Glutamatergic neuron (in vitro differentiated cells): ENCODE data around the gene ABI3BP. TPM values are rescaled to one million over a fixed set of nuclear protein-coding genes. Genes with fewer than 3 reads are reported as not detected.

Experiments used
- DNase-seq: peaks from one replicate; pipeline ENCODE4 v3.0.0; 2022
- H3K27ac Mint-ChIP-seq: one replicate; pipeline ENCODE4 v1.8.0; 2020; ENCODE audit warnings: mild to moderate bottlenecking, mixed read lengths, inconsistent platforms; ENCODE audit not compliant: unreplicated experiment
- H3K27me3 Mint-ChIP-seq: one replicate; pipeline ENCODE4 v1.8.0; 2020; ENCODE audit warnings: mild to moderate bottlenecking, moderate library complexity, mixed read lengths, inconsistent platforms; ENCODE audit not compliant: unreplicated experiment
- H3K36me3 Mint-ChIP-seq: one replicate; pipeline ENCODE4 v1.8.0; 2020; ENCODE audit warnings: mild to moderate bottlenecking, mixed read lengths, inconsistent platforms; ENCODE audit not compliant: unreplicated experiment
- H3K4me1 Mint-ChIP-seq: one replicate; pipeline ENCODE4 v1.8.0; 2020; ENCODE audit warnings: mild to moderate bottlenecking, low read depth, mixed read lengths, inconsistent platforms; ENCODE audit not compliant: unreplicated experiment
- H3K4me3 Mint-ChIP-seq: one replicate; pipeline ENCODE4 v1.8.0; 2020; ENCODE audit warnings: mild to moderate bottlenecking, mixed read lengths, inconsistent platforms; ENCODE audit not compliant: unreplicated experiment
- H3K9me3 Mint-ChIP-seq: one replicate; pipeline ENCODE4 v1.8.0; 2020; ENCODE audit warnings: mild to moderate bottlenecking, moderate library complexity, mixed read lengths, inconsistent platforms; ENCODE audit not compliant: unreplicated experiment
- total RNA-seq: library from RNA; stranded (reverse); fragmentation: NEBNext Ultra II Directional; extraction: Animal tissue kit (Norgen Biotek cat#: 25700); gene quantifications from one replicate; pipeline ENCODE4 v1.2.1, GENCODE V29; 2021; ENCODE audit not compliant: unreplicated experiment
- TF ChIP-seq, protein P1 (sequence below): fragments of 200-600 bp; sonication (generic); IDR thresholded peaks from one replicate; pipeline ENCODE4 v1.5.0; 2021; ENCODE audit not compliant: partially characterized antibody, unreplicated experiment

ABI3BP gene
- total RNA-seq, 1 donor from 2014 or later, result not detected

DNA sequence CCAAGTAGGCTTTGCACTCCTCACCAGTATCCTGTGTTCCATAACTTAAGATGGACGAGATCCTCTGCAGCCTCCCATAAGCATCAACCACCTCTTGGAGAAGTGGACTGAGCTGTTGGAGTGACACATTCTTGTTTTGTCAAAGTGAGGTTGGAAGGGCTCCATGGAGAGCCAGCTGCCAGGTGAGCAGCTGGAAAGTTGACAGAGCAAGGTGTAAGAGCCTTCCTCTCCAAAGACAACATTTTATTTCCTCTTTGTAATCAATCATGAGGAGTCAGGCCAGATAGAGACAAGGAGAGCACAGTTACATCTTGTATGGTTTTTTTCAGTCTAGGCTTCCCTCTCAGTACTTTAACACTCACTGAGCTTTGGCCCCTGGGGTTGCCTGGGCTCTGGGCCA lies 5.1 kb downstream of the ABI3BP start:
- no peaks in the 10 kb centered on the region for H3K9me3 Mint-ChIP-seq

GRCh38 chr3:100984308-100984707 lies 8.9 kb downstream of the ABI3BP start:
- no peaks in the 10 kb centered on the region for H3K27me3 Mint-ChIP-seq

More for the DNA sequence above, 5.1 kb downstream of the ABI3BP start:
- Mint-ChIP-seq H3K4me1 (no peaks in the 10 kb centered on the region), H3K4me3 (no peak overlapping the region), H3K36me3 (no peaks in the 10 kb centered on the region), H3K27ac (no peak overlapping the region), H3K27me3 (no peaks in the 10 kb centered on the region)
- no peak for DNase-seq
- TF ChIP-seq, protein P1, sequence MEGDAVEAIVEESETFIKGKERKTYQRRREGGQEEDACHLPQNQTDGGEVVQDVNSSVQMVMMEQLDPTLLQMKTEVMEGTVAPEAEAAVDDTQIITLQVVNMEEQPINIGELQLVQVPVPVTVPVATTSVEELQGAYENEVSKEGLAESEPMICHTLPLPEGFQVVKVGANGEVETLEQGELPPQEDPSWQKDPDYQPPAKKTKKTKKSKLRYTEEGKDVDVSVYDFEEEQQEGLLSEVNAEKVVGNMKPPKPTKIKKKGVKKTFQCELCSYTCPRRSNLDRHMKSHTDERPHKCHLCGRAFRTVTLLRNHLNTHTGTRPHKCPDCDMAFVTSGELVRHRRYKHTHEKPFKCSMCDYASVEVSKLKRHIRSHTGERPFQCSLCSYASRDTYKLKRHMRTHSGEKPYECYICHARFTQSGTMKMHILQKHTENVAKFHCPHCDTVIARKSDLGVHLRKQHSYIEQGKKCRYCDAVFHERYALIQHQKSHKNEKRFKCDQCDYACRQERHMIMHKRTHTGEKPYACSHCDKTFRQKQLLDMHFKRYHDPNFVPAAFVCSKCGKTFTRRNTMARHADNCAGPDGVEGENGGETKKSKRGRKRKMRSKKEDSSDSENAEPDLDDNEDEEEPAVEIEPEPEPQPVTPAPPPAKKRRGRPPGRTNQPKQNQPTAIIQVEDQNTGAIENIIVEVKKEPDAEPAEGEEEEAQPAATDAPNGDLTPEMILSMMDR, result no peak

DNA sequence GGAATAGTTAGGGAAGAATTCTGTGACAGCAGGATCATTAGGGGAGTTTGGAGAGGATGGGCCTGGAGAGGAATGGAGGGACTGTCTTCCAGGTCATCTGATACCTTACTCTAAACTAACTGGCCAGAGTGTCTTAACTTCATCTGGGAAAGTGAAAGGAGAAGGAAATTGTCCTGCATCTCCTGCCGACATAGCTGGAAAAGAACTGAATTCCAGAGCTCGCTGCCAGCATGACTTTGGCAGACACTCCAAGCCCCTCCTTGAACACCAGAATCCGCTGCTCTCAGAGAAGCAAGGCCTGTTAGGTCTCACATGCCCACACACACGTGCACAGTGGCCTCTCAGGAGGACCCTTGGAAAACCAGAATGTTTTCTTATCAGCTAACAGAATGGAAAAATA lies 10.5 kb downstream of the ABI3BP start:
- TF ChIP-seq, protein P1, result no peak
- no peaks in the 10 kb centered on the region for H3K4me1 Mint-ChIP-seq
- no peaks in the 10 kb centered on the region for H3K9me3 Mint-ChIP-seq
- H3K27me3 Mint-ChIP-seq, result no peaks in the 10 kb centered on the region
- H3K36me3 Mint-ChIP-seq, result no peaks in the 10 kb centered on the region
- H3K27ac Mint-ChIP-seq, result no peak overlapping the region
- H3K4me3 Mint-ChIP-seq, result no peak overlapping the region
- DNase-seq, result no peak

More at GRCh38 chr3:100984308-100984707, 8.9 kb downstream of the ABI3BP start:
- no peak overlapping the region for H3K27ac Mint-ChIP-seq
- H3K36me3 Mint-ChIP-seq, result no peaks in the 10 kb centered on the region
- H3K9me3 Mint-ChIP-seq, result no peaks in the 10 kb centered on the region
- H3K4me3 Mint-ChIP-seq, result no peak overlapping the region
- TF ChIP-seq, protein P1, result no peak
- no peaks in the 10 kb centered on the region for H3K4me1 Mint-ChIP-seq
- DNase-seq, result no peak

DNA sequence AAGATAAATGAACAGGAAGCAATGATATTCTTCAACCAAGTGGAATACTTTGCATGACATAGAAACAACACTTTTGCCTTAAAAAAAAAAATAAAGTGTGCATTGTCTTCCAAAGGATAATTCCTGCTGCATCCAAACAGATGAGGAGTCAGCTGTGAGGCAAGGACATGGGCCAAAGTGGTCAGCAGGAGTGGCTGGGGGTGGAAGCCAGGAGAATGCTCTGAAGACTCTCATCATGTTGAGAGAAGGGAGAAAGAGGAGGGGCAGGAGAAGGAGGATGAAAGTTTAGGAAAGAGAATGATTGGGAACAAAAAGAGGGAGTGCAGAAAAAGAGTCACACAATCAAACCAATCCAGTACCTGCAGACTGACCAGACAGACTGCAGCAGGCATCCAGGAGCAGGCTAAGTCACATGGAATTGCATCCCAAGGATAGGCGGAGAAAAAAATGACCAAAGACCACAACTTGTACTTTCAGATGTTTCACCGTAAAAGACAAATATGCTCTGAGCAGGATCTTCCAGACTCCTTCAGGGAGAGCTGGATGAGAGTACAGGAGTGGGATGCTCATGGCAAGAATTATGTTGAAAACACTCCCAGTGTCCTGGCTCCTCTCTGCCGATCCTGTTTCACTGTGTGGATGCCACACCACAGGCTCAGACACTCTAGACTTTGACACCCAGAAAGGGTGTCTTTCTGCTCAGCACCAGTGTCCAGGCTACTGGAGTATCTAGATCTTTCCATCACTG lies 11.9 kb downstream of the ABI3BP start:
- Mint-ChIP-seq H3K27ac (no peak overlapping the region), H3K4me3 (no peak overlapping the region), H3K36me3 (no peaks in the 10 kb centered on the region), H3K9me3 (no peaks in the 10 kb centered on the region), H3K27me3 (no peaks in the 10 kb centered on the region), H3K4me1 (no peaks in the 10 kb centered on the region)
- no peak for DNase-seq
- TF ChIP-seq, protein P1, result no peak

GRCh38 chr3:100978011-100978659 lies 15.1 kb downstream of the ABI3BP start:
- H3K27me3 Mint-ChIP-seq, result no peaks in the 10 kb centered on the region
- no peak for DNase-seq
- H3K9me3 Mint-ChIP-seq, result no peaks in the 10 kb centered on the region
- H3K4me3 Mint-ChIP-seq, result no peak overlapping the region
- H3K36me3 Mint-ChIP-seq, result no peaks in the 10 kb centered on the region
- H3K27ac Mint-ChIP-seq, result no peak overlapping the region
- H3K4me1 Mint-ChIP-seq, result no peaks in the 10 kb centered on the region
- TF ChIP-seq, protein P1, result no peak
